Tibial artery (tissue), 4 donors: ENCODE measurements around the gene TRPM3.
A peak's percentile ranks its signal among the peaks of the same experiment; 100 is the strongest.

Experiments used
- DNase-seq, 2 donors: peaks; one replicate each; pipeline ENCODE4 v3.0.0-alpha.2; 2019
- H3K27ac ChIP-seq, 2 donors: fragments of 200-600 bp; sonication (generic) in 1 of 2; 1 replicate in 1 of 2; 2 replicates in 1 of 2; pipeline ENCODE4 v1.5.1; 2018 to 2019; ENCODE audit warnings: mild to moderate bottlenecking in 1 of 2
- H3K27me3 ChIP-seq, 2 donors: fragments of 200-600 bp; sonication (generic) in 1 of 2; one replicate each; pipeline versions ENCODE4 v1.5.1 to v1.6.0; 2016 to 2019
- H3K36me3 ChIP-seq, 3 donors: fragments of 200-600 bp; sonication (generic) in 2 of 3; one replicate each; pipeline ENCODE4 v1.5.1; 2016 to 2019; ENCODE audit warnings: mild to moderate bottlenecking in 2 of 3
- H3K4me1 ChIP-seq, 4 donors: fragments of 200-600 bp; sonication (generic) in 2 of 4; 1 replicate in 3 of 4; 2 replicates in 1 of 4; pipeline ENCODE4 v1.5.1; 2016 to 2019
- H3K4me3 ChIP-seq, 2 donors: fragments of 200-600 bp; sonication (generic) in 1 of 2; 1 replicate in 1 of 2; 2 replicates in 1 of 2; pipeline ENCODE4 v1.5.1; 2018 to 2019; ENCODE audit warnings: mild to moderate bottlenecking in 2 of 2
- H3K9me3 ChIP-seq, 3 donors: fragments of 200-600 bp; sonication (generic) in 1 of 3; one replicate each; pipeline ENCODE4 v1.5.1; 2016 to 2019
- intact Hi-C: fragments of 100-400 bp; cut with DNase I; formaldehyde crosslinking; loops from one replicate; pipeline ENCODE4 v1.15.0; 2023; ENCODE audit warnings: low total_unique reads
- TF ChIP-seq, protein P1 (sequence below), 2 experiments: fragments of 200-600 bp in 1 of 2; fragments of 450-650 bp in 1 of 2; IDR thresholded peaks; one replicate each; pipeline ENCODE4 v1.5.1; 2017 to 2019; ENCODE audit warnings: antibody characterized with exemption in 2 of 2, mild to moderate bottlenecking in 1 of 2, moderate library complexity in 1 of 2

Gene TRPM3

GRCh38 chr9:70589571-70590314, 531.7 kb downstream of the TRPM3 start:
- intact Hi-C loops, result loop anchor here (5.0 kb wide), 1 partner anchor 177 kb away; the partner anchor contains the start of gene KLF9
- no peaks in the 10 kb centered on the region for H3K36me3 ChIP-seq
- H3K4me1 ChIP-seq, result peaks cover 0 to 73% (median 39%) of the 10 kb centered on the region in 4 donors
- no peaks in the 10 kb centered on the region for H3K27me3 ChIP-seq
- no peaks in the 10 kb centered on the region for H3K9me3 ChIP-seq
- H3K27ac ChIP-seq, result peak overlapping the region; percentile 79
- peak; percentile 78 to 85 for DNase-seq
- peak overlapping the region in 1 of 2 donors; percentile 11 for H3K4me3 ChIP-seq
- TF ChIP-seq, protein P1, sequence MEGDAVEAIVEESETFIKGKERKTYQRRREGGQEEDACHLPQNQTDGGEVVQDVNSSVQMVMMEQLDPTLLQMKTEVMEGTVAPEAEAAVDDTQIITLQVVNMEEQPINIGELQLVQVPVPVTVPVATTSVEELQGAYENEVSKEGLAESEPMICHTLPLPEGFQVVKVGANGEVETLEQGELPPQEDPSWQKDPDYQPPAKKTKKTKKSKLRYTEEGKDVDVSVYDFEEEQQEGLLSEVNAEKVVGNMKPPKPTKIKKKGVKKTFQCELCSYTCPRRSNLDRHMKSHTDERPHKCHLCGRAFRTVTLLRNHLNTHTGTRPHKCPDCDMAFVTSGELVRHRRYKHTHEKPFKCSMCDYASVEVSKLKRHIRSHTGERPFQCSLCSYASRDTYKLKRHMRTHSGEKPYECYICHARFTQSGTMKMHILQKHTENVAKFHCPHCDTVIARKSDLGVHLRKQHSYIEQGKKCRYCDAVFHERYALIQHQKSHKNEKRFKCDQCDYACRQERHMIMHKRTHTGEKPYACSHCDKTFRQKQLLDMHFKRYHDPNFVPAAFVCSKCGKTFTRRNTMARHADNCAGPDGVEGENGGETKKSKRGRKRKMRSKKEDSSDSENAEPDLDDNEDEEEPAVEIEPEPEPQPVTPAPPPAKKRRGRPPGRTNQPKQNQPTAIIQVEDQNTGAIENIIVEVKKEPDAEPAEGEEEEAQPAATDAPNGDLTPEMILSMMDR (IDR thresholded peaks at IDR 0.05), result peak in 1 of 2 experiments; percentile 11

DNA sequence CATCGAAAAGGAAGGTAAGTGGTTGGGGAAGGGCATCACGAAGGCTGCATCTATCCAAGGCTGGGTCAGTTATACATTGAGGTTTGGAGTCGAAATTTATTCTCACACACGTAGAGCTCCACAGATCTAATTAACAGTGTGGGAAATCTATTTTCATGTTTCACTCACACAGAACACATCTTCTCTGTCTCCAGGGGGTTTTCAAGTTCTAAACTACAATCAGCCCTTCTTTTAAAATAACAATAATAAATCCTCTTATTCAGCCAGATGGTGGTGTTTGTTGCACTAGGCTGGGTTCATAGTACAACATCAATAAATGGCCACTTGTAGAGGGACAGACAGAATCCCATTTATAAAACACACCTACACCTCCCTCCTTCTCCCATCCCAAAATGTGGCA, 532.4 kb downstream of the TRPM3 start:
- Histone ChIP-seq H3K36me3 (no peaks in the 10 kb centered on the region), H3K4me3 (no peak overlapping the region), H3K4me1 (peaks cover 0 to 70% (median 38%) of the 10 kb centered on the region in 4 donors), H3K27ac (peak overlapping the region; percentile 79), H3K9me3 (no peaks in the 10 kb centered on the region), H3K27me3 (no peaks in the 10 kb centered on the region)
- no peak for DNase-seq
- TF ChIP-seq, protein P1 (IDR thresholded peaks at IDR 0.05), result no peak
- intact Hi-C loops, result loop anchor here (5.0 kb wide), 1 partner anchor 177 kb away; the partner anchor contains the start of gene KLF9

DNA sequence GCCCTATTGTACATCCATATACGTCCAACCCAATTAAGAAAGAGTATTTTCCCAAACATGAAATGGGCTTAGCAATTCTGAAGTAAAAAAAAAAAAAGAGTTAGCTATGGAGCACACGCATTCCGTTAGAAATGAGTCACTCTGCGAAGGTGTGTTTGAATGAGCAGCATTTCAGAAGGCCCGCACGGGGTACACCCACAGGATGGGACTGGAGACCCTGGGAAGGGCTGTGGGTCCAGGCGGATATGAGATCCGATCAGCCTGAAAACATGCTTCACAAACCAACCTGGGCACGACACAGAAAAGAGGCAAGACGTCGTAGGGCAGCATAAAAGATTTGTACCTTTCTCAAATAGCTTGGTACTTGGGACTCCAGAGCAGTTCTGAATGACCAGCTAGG, 533.0 kb downstream of the TRPM3 start:
- H3K27ac ChIP-seq, result peak overlapping the region; percentile 79
- TF ChIP-seq, protein P1 (IDR thresholded peaks at IDR 0.05), result no peak
- H3K4me1 ChIP-seq, result peaks cover 0 to 70% (median 38%) of the 10 kb centered on the region in 4 donors
- no peak overlapping the region for H3K4me3 ChIP-seq
- H3K9me3 ChIP-seq, result no peaks in the 10 kb centered on the region
- intact Hi-C loops, result loop anchor here (5.0 kb wide), 1 partner anchor 176 kb away; the partner anchor contains the start of gene KLF9
- H3K27me3 ChIP-seq, result no peaks in the 10 kb centered on the region
- no peak for DNase-seq
- no peaks in the 10 kb centered on the region for H3K36me3 ChIP-seq

- peak overlapping the region; percentile 79 for H3K27ac ChIP-seq
- H3K9me3 ChIP-seq, result no peaks in the 10 kb centered on the region
- peaks cover 0 to 70% (median 38%) of the 10 kb centered on the region in 4 donors for H3K4me1 ChIP-seq
- DNase-seq, result peak in 1 of 2 donors; percentile 52
- H3K4me3 ChIP-seq, result no peak overlapping the region
- no peaks in the 10 kb centered on the region for H3K36me3 ChIP-seq
- TF ChIP-seq, protein P1 (IDR thresholded peaks at IDR 0.05), result peak in 1 of 2 experiments; percentile 13
- intact Hi-C loops, result loop anchor here (5.0 kb wide), 1 partner anchor 175 kb away; the partner anchor contains the start of gene KLF9
- H3K27me3 ChIP-seq, result no peaks in the 10 kb centered on the region
Measured at GRCh38 chr9:70587201-70587600, 534.2 kb downstream of the TRPM3 start.

DNA sequence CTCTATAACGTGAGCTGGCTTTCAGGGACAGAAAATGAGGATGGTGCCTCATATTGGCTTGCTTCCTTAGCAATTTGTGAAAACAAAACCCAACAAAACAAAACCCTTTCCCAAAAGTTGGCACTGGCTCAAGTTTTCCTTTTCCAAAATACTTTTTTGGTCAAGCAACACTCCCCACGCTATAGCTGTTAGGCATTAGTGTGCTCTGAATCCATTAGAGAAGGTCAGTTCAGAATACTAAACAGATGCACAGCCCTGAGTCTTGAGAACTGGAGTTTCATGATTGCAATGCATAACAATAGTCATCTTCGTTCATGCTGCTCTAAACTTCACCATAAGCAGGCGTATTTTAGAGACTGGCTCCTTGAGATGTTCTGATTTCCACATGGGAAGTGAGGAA, 534.9 kb downstream of the TRPM3 start:
- Histone ChIP-seq H3K27me3 (no peaks in the 10 kb centered on the region), H3K4me3 (no peak overlapping the region), H3K27ac (peak overlapping the region; percentile 79), H3K4me1 (peaks cover 0 to 70% (median 38%) of the 10 kb centered on the region in 4 donors), H3K9me3 (no peaks in the 10 kb centered on the region), H3K36me3 (no peaks in the 10 kb centered on the region)
- DNase-seq, result no peak
- intact Hi-C loops, result loop anchor here (5.0 kb wide), 1 partner anchor 174 kb away; the partner anchor contains the start of gene KLF9
- TF ChIP-seq, protein P1 (IDR thresholded peaks at IDR 0.05), result no peak
